Stimulated activated CD4-positive, alpha-beta T cell treated with anti-CD3 and anti-CD28 coated beads, Interleukin-12 subunit alpha, Interleukin-12 subunit beta, amount 100 ng/mL, for 24 hours (primary cell): ENCODE results near the gene C18orf63.
"Not testable (repeated sequence)": the region's sequence is repeated elsewhere in the genome, so short reads cannot be mapped to it uniquely, and the experiment has no call there.

Experiments used
- DNase-seq, 2 experiments: peaks; one replicate each; pipeline ENCODE4 v3.0.0-alpha.2; 2020; ENCODE audit warnings: low read depth in 2 of 2

Gene C18orf63

DNA sequence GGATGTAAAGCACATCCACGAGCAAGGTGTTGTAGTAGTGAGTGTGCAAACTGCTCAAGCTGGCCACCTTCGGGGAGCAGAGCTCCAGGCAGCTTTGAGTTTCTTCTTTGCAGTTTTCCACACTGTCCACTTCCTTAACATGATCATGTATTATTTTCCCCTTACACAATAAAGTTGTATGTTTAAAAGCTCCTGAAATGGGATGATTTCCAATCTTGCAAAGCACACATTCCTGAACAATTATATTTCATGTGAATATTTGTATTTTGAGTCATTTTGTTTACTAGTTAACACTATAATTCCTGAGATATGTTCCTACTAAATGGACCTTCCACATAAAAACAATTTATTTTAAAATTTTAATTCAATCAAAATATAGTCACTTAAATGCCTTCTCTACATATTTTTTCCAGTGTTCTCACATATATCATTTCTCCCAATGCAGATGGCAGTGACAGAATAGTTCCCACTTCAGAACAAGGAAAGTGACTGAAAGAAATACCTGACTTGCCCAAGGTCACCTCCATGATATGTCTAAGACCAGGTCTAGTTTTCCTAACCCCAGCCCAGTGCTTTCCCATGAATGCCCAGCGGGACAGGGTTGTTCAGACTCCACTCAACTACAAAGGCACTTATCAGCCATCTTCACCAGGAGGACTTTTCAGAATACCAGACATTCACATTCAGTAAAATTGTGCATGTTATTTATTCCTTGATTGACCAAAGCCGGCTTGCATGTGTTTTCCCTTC lies 29.4 kb upstream of the C18orf63 start:
- no peak for DNase-seq

DNA sequence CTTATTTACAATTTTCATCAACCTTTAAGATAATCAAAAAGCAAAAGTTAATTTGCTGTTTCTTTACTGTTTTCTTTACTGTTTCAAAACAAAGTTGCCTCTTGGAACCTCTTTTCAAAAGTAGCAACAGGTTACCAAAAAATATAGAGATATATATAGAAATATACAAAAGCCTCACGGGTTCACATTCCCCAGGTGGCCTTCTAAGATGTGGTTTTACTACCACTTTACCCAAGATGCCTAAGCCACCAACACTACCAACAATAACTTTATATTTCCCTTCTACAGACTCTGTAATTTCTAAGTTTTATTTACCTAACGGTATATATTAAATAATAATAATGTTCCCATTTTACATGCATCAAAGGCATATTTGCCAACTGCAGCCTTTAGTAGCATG lies 28.8 kb upstream of the C18orf63 start:
- no peak for DNase-seq

DNA sequence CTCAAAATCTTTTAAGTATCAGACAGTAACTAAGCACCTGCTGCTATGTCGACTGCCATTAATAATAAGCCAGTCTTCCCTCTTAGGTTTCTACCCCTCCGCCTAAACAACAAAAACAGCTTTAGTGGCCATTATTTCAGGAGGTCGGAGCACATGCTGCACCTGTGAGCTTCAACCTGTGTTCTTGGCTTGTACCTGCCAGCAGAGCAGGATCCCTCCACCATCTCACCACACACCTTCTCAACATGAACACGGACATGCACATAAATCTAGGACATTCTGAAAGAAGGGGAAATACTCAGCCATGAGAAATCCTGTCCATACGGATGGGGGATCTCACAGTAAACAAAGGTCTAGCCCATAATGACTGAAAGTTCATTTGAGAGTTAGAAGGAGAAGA lies 27.6 kb upstream of the C18orf63 start:
- no peak for DNase-seq

DNA sequence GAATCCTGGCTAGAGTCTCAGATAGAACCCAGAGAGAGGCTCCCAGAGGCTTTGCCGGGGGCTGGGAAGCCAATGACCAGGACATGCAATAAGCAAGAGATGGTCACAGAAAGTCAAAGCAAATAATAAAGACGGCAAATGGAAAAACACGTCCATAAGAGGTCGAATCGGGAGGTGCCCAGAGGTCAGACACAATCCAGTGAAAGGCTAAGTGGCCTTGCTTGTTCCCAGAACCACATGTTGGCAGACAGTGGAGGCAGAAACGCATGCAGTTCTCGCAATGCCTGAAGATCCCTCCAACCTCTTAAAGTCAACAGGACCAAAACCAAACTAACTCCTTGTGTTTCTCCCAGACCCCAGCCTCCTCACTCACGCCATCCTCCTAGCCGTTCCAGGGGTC lies 26.9 kb upstream of the C18orf63 start:
- no peak for DNase-seq

DNA sequence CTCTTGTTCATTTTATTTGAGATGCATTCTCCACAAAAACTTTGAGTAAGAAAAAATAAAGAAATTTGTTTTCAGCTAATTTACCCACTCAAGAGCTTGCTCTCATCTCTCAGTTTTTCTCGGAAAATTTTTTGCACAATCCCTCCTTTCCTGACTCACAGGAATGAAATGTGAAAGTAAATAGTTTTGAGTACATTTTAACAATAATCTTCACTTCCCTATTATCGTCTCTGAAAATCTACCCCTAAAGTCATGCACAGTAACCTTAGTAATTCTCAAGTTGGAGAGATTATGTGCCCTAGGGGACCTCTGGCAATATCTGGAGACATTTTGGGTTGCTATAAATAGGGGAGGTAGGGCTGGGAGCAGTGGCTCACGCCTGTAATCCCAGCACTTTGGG lies 26.5 kb upstream of the C18orf63 start:
- DNase-seq: no peak

DNA sequence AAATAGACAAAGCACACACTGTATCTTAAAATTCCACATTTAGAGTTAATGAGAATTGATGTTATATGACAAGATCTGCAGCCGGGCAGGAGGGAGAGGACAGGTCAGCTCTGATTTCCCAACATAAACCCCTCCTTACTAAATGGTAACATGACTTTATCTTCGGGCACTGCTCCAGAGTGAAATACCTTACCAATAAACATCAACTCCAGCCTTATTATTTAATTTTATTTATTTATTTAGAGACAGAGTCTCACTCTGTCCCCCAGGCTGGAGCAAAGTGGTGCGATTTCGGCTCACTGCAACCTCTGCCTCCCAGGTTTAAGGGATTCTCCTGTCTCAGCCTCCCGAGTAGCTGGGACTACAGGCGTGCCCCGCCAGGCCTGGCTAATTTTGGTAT lies 25.6 kb upstream of the C18orf63 start:
- DNase-seq: no peak

DNA sequence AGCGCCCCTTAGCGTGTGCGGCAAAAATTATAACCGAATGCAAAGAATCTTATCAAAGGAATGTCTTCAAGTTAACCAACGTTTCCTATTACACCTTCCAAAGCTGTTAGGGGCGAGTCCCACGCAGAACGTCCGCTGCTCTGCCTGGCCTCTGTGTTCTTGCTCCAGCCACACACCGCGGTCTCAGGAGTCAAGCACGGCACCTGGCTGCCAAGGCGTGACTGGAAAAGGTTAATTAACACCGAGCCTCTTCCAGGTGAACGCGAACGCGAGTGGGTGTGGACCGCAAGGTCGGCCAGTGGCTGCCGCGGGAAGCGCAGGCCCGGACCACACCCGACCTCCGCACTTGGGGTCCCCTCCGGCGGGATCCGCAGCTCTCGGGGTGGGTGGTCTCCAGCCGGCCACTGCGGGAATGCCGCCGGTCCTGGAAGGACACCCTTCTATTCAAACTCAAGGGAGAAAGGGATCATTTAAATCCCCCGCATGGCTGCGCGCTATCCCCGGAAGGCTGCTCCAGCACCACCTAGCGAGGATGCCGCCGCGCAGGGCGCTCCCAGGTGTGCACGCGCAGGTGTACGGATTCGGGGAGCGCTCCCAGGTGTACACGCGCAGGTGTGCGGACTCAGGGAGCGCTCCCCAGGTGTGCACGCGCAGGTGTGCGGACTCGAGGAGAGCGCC lies 24.7 kb upstream of the C18orf63 start:
- DNase-seq: no peak

DNA sequence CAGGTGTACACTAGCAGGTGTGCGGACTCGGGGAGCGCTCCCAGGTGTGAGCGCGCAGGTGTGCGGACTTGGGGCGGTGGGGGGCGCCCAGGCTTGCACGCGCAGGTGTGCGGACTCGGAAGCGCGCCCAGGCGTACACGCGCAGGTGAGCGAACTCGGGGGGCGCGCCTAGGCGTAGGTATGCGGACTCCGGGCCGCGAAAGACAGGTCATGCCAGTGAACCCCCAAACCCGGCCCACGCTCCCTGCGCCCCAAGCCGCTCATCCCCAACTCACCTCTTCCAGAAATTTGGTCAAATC lies 24.2 kb upstream of the C18orf63 start:
- DNase-seq: no peak

DNA sequence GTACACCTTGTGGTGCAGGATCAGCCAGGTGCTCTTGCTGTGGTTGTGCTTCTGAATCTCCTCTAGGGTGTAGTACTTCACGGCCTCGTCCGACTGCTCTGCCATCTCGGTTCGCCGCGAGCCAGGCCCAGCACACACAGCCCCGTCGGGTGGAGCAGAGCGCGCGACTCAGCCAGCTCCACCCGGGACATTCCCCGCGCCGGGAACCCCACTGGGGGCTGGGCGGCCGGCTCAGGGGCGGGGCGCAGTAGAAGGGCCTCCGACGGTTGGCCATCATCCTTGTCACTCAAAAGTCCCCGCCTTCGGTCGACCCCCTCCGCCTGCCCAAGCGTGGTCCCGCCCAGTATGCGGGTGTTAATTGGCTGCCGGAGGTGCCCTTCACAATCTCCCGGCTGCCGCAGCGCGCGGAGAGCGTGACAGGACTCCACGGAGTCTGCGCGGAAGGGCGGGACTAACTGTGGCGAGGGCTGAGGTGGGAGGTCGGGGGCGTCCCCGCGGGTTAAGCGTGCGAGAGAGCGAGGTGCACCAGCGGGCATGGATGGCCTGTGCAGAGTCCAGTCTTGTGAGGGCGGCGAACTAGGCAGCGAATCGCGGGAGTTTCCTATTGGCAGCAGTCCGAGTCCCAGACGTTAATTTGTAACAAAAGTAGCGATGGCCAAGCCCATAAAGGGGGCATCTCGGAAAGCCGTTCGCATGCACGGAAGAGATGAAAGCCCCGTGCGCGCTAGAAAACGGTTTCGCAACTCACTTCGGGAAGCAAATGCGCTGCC lies 23.7 kb upstream of the C18orf63 start, which contains the start of gene CYB5A:
TSS of gene CYB5A (minus strand) at position 193 of the 770 bp plus-strand sequence. CDS start at position 105, 88 bp downstream.
- DNase-seq: peak; percentile 95 to 99

DNA sequence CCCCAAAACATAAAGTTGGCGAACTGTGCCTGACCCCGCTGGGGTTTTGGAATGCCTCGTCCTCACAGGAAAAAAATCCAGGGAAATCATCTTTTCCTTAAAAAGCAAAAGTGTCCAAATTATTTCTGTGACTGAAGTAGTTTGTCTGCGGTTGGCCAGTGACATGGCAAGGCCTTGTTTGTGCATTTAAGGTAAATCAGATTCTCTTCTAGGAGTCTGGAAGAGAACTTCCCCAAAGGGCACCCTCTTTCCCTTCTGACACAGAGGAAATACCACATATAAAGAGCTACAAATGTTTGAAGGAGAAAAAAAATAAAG lies 23.1 kb upstream of the C18orf63 start:
- no peak for DNase-seq

DNA sequence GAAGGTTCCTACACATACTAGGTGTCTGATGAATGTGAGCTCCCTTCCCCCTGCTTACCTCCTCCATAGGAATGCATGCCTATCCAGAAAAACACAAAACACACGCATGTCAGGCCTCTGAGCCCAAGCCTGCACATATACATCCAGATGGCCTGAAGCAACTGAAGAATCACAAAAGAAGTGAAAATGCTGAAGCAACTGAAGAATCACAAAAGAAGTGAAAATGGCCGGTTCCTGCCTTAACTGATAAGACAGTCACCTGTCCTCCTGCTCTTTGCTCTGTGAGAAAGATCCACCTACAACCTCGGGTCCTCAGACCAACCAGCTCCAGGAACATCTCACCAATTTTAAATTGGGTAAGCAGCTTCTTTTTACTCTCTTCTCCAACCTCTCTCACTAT lies 22.7 kb upstream of the C18orf63 start:
- DNase-seq: not testable (repeated sequence)

DNA sequence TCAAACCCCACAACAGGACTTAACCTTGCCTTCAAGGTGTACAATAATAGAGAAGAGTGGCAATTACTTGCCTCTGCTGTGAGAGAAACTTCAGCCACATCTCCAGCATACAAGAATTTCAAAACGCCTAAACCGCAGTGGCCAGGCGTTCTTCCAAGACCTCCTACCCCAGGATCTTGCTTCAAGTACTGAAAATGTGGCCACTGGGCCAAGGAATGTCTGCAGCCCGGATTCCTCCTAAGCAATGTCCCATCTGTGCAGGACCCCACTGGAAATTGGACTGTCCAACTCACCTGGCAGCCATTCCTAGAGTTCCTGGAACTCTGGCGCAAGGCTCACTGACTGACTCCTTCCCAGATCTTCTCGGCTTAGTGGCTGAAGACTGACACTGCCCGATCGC lies 21.1 kb upstream of the C18orf63 start:
- no peak for DNase-seq

DNA sequence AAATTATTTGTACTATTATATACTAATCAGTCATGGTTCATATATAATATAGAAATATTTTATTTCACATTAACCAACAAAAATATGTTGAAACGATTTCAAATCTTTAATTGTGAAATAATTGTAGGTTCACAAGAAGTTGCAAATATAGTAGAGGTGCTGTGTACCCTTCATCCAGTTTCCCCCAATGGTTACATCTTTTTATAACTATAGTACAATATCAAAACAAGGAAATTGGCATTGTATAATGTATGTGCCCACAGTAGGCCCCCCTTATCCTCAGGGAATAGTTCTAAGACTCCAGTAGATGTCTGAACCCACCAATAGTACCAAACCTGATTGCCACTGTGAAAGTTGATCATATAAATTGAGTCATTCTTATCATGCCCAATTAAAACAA lies 16.5 kb upstream of the C18orf63 start:
- no peak for DNase-seq

DNA sequence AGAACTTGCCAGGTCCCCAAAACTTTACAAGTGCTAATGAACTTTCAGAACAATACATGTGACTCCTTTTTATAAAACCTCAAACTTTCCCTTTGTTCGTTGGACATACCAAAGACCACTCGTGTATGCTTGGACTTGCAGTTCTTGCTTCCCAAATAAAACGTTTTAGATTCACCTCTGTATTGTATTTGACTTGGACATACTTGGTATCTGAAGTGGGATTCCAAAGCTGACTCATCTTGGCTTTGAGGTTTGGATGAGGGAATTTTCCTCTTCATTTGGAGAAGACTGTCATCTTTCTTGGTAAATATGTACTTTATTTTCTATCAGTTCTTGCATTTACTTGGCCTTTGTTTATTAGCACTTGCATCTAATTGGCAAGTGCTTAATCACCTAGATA lies 15.9 kb upstream of the C18orf63 start:
- no peak for DNase-seq

DNA sequence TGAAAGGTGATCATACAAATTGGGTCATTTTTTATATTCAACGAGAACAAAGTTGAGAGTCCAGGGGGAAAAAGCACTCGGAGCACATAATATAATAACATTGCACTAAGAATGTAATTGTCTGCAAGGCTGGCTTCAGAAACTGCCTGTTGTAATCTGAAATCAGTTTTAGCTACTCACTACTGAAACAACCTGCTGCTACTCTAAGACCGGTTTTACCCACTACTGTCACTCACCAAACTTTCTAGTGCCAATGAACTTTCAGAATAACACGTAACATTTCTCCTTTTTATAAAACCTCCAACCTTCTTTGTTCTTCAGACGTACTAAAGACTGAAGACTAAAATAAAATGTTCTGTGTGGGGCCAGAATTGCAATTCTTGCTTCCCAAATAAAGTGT lies 12.3 kb upstream of the C18orf63 start:
- no peak for DNase-seq

DNA sequence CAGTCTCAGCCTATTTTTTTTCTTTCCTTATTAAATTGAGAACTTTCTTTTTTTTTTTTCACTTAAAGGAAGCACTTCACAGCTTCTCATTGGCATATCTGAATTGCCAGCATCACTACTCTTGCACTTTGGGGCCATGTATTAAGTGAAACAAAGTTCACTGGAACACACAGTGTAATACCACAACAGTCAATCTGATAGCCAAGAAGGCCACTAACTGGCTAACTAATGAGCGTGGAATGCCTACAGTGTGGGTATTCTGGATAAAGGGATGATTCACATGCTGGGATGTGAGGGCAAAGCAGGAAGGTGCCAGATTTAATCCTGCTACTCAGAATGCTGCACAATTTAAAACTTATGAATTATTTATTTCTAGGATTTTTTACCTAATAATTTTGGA lies 11.7 kb upstream of the C18orf63 start:
- DNase-seq: no peak

DNA sequence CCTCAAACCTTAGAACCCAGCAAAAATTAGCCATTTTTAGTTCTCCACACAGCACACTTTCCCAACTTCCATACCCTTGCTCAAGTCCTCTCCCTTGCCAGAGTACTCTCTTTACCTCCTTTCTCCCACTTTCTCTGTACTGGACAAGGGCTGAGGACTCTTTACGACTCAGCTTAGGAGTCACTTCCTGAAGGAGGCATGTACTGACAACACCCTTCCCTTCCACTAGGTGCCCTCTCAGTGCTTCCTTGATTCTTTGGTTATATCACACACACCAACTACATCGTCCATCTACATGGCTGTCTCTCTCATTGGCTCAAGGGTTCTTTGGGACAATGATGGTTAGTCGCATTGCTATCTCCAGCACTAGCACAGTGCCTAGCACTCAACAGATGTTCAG lies 5.2 kb upstream of the C18orf63 start:
- DNase-seq: no peak

DNA sequence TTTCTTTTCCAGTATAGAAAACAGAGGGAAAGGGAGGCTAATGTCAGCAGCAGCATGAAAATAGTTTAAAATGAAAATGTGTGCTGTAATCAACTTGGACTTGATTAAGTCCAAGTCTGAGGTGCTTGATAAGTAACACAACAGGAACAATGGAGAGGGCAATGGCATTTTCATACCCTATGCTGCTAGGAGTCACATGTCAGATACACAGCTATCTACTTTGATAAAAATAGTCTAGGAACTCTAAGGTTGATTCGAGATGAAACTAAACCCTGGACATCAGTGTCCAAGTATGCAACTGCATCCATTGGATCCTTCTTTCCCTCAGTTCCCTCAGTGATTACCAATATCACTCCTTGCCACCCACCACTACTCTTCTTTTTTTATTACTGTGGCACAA lies 4.6 kb upstream of the C18orf63 start:
- no peak for DNase-seq

DNA sequence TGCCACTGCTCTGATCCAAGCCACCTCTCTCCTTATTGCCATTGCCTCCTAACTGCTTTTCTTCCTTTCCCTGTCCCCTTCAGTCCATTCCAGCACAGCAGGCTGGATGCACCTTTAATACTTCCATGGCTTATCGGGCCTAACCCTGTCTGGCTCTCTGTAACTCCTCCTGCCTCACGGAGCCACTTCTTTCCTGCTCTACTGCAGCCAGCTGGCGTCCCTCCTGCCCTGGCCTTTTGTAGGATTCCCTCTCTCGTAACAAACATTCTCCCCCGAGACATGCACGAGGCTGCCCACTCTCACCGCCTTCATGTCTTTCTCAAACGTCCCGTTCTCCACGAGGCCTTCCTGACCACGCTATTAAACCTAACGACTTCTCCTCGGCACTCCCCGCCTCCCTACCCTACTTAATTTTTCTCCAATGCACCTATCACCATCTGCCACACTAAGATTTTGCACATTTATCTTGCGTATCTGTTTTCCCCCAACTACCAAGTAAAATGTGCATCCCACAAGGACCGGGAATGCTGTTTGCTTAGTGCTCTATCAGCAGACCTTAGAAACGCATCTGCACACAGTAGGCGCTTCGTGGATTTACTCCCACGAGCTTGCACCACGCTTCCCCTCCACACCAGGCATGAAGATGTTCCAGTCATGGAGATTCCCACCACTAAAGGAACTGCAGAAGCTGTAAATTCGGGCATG lies 728 bp upstream of the C18orf63 start:
- DNase-seq: no peak

DNA sequence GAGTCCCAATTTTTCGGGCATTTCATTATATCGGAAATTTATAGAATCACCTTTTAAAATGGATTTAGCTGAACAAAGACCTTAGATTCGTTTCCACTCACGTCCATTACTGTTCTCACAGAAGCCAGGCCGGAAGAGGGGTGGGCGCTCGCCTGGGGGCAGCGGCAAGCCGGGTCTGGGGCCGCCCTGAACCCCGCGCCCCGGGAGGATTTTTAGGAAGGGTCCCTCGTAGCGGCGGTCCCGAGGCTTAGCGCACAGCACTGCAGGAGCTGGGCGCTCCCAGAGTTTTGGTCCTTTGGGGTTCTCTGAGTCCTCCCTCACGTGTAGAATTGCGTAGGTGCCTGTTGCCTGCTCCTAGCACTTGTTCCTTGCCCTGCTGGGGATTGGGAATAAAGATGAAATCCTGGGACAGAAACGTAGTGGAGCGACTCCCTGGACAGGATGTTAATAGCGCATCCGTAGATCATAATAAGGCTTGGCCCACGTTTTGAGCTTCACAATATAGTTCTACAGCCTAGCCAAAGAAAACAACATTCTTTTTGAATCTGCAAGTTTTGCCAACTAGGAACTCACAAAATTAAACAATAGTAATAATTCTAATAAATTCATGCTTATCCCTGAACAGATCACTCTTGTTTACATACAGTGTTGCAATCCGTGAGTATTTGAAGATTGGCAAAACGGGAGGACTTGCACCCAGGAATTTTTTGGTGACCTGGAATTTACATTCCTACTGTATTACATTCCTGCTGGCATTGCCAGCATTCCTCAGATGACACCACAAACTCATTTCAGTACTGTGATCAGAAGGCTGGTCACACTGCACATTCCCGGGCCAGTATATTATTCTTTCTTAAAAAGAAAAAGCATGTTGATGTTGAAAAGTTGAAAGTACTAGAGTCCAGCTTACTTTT lies 875 bp downstream of the C18orf63 start:
- DNase-seq: no peak

DNA sequence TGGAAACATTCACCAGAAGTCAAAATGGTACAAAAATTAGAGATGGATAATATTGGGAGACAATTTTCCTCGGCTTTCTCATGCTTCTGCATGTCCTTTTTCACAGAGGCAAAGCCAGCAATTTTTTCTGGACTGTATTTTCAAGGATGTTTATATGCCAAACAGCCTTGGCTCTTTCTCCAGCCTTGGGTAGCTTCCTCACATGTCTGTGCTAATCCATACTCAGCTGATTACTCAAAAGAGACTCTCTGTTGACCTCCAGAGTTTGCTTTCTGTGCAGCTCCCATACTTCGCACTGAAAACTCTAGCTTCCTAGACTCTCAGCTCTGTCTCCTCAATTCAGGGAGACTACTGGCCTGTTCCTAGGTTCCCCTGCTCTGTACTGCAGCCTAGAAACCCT lies 10.6 kb downstream of the C18orf63 start:
- no peak for DNase-seq
